ENCODE results near the gene FARS2. TPM values are rescaled to one million over a fixed set of nuclear protein-coding genes. Genes with fewer than 3 reads are reported as not detected.
"Not testable (repeated sequence)": the region's sequence is repeated elsewhere in the genome, so short reads cannot be mapped to it uniquely, and the experiment has no call there.

The FARS2 gene
- total RNA-seq, 1 donor from 2014 or later = 27.4 TPM

DNA sequence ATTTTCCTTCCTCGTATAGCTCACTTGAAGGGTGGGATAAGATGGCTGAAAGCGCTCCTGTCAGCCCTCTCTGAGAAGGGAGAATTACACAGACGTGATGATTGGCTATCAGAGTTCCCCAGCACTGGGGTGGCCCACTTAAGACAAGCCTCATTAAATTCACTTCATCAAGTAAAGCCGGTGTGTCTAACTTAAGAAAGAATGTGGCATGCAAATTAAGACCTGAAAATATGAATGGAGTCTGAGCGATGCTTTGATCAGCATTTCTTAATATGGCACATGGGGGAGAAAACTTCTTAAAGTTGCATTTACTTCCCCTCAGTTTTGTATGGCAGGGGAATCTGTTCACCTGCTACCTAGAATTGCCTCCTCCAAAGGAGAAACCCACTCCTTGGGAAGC is 369.3 kb downstream of the FARS2 start:
- DNase-seq (ENCODE audit: low spot score) = no peak

DNA sequence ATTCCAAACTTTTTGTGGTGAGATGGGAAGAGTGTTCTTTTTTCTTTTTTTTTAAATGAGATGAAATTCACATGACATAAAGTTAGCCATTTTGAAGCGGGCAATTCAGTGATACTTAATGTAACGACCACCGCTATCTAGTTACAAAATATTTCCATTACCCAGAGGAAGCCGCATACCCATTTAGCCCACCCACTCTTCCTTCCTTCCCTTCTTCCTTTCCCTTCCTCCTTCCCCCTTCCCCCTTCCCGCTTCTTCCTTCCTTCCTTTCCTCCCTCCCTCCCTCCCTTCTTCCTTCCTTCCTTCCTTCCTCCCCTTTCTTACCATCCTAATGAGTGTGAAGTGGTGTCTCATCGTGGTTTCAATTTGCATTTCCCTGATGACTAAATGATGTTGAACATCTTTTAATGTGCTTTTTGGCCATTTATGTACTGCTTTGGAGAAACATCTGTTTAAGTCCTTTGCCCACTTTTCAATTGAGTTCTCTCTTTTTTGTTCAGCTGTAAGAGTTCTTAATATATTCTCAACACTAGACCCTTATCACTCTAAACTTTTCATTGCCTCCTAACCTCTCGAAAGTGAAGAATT is 371.1 kb downstream of the FARS2 start:
- no peak for DNase-seq (ENCODE audit: low spot score)

DNA sequence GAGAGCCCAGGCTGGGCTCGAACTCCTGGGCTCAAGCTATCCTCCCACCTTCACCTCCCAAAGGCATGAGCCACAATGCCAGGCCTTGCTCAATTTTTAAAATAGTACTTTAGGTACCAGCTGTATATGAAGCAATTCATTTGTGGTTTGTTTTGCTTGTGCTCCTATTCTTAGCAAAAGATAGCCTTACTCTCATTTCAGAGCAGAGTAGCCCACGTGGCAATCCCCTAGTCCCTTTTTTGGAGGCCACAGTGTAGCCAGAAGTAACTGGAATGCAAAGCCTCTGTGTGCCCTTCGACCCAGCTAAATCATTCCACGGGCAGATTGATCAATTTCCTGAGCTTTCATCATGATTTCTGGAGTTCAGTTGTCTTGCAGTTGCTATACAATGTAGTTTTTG is 373.2 kb downstream of the FARS2 start:
- DNase-seq (ENCODE audit: low spot score) = no peak

DNA sequence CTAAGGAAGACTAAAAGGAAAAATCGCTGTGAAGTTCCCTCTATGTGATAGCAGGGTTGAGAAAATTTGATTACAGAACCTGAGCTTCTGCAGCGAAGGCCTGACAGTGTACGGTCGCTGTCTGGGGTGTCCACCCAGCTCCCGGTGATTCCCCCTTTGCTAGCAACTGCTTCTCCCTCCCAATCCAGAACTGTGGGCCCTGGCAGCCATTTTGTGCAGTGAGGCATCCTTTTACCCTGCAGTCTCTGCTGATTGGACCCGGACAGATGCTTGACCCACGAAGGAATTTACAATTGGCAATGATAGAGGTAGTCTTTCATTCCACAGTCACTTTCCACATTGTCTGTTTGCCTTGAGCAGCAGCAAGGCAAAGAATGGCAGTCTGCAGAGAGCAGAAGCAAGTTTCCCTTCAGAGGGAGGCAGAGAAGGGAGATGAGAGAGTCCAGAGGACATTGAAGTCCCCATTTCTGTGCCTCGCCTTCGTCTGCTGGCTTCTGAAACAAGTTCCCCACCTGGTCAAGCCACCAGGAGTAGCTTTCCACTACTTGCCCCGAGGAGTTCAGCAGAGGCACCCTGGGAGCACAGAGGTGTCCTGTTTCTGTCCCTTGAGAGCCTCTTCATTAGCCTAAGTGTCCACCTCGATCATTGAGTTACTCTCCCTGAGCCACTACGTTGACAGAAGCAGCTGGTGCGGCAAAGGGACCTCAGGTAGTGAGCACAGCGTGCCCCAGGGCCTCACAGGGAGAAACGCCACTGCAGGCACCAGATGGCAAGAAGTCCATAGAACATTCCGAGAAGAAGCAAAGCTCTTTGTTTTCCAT is 375.1 kb downstream of the FARS2 start:
- DNase-seq (ENCODE audit: low spot score) = no peak

DNA sequence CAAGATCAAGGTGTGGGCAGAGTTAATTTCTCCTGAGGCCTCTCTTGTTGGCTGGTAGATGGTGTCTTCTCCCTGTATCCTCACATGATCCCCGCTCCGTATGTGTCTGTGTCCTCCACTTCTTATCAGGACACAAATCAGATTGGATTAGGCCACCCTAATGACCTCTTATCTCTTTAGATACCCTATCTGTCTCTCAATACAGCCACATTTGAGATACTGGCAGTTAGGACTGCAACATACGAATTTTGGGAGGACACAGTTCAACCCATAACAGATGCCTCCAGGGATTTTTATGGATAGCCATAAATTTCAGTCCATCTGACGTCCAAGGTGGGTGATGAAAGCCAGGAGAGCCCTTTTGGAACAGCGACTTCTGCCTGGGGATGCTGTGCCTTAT is 376.4 kb downstream of the FARS2 start:
- no peak for DNase-seq (ENCODE audit: low spot score)

DNA sequence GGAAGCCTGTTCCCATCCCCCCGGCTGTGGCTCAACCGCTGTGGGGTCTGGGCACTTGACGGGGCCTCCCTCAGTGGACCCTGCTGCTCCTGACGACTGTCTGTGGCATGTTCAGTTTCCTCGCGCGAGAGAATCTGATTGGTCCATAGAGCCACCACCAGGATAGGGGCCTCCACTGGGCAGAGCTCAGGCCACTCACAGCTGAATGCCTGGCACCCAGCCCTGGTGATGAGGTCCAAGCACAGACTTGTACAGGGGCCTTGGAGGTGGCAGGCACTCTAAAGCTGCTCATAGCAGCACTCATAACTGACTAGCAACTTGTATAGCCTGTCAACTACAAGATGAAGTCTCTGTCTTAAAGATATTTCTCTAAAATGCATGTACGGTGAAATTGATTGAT is 377.4 kb downstream of the FARS2 start:
- DNase-seq (ENCODE audit: low spot score) = no peak

DNA sequence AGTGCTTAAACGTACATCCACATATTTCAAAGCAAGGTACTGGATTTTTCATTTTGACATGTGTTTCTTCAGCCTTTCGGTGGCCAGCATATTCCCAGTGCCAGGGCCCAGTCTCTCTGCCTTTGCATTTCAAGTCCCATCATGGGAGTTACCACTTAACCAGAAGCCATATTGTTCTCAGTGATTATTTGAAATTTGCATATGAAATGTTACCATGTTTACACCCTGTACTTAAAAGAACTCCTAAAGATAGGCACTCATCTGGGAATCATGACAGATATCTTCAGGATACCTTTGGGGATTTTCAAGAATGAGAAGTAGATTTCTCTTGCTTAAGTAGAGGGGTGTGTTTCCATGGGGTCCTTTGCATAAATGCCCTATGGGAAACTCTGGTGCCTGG is 377.9 kb downstream of the FARS2 start:
- DNase-seq (ENCODE audit: low spot score) = no peak

DNA sequence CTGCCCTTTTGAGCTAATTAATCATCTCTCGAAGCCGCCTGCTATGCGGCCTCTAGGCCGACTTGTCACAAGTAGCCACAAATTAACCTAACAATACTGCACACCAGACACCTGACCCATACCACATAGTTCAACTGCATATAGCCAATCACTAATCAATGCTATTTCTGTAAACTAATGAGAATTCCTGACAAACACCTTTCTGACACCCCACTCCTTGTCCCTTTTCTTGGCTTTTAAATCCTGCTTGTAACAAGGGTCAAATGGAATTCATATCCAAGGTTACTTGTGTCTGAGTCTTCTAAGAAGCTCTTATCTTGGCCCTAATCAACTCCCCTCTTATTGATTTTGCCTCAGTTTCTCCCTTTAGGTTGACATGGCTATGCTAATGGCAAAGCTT is 379.3 kb downstream of the FARS2 start:
- DNase-seq (ENCODE audit: low spot score) = no peak

DNA sequence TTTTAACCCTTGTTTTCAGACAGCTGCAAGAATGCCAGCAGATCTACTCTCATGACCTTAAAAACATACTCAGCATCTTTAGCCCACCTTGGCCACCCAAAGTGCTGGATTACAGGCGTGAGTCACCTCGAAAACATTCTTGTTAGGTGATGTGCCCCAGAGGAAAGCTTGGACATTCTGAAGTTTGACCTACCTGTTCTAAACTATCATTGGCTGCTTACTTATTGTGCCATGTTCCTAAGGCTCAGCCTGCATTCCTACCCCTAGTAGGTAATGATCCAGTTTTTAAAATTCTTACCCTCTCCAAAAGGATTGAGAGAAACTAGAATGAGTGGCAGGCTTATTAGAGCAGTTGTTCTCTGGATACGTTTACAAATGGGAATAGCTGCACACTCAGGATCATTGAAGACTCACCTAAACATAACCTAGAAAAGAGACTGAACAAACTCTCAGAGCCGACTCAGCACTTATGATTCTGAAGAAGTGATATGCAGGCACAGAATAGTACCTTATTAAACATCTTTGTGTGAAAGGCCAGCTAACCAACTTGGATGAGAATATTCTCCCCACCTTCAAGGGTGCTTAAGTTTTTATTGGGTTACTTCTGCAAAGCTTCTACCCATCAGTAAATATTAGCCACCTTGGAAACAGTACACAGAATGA is 383.3 kb downstream of the FARS2 start:
- no peak for DNase-seq (ENCODE audit: low spot score)

DNA sequence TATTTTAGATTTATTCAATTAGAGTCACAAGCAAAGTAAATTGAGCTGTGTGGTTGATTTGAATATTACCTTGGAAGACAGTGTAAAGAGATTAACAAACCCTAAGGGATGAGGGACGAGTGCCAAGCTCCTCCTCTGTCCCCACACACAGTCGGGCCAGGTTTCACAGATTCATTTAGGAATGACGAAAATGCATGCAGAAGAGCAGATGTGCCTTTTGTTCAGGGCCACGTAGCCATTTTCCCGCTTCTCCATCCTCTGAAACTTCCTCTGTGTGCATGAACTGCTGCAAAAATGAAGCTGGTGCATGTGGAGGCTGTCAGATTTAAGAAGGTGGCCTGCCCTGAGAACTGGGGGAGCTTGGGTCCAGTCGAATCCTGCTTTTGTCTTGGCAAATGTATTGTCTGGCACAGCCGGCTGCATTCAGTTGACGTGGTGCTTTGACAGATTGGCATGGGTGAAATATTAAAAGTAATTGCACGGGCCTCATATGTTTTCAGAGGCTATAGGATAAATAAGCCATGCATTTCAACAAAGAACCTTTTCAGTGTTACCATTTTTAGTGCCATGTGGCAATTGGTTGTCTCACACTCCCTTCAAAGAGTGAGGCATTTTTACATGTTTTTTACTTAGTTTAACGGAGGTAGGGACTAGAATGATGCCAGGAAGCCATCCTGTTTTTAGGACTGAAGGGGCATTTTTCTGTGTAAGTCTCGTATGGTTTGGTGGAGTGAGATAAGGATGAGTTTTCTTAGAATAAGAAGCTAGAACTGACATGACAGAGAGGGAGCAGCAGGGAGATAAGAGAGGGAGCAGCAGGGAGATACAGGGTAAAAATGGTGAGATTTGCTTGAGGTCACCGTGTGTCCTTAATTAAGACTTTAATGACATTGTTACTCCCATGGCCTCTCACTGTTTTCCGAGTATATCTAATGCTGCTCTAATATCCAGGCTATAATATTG is 384.3 kb downstream of the FARS2 start:
- DNase-seq (ENCODE audit: low spot score) = no peak

DNA sequence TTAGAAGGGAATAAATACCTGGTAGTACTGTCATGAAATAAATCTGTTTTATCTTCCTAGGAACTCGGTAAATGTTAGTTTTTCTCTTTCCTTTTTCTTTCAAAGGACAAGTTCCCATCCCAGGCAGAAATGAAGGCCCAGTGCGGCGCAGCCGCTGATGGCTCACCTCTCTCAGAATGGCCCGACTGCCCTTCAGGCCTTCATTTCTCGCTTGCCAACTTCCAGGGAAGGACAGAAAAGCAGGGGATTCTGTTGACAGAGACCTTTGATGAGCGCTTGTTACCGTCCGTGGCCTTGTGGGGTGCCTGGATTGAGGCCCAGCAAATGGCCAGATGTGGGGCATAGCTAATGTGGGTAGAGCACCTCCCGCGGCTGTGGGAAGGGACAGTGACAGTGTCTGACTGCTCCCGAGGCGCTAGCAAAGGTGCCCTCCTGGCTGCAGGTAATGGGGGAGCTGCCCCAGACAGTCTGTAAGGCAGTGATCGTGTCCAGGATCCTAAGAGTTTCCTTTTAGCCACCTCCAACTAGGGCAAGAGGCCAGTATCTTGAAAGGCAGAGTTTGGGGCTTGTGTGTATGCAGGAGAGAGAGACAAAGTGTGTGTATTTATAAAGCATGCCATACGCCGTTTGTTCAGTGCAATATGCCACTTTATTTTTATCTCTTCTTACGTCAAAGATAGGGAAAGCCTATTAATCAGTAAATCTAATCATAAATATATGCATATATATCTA is 391.3 kb downstream of the FARS2 start:
- no peak for DNase-seq (ENCODE audit: low spot score)

DNA sequence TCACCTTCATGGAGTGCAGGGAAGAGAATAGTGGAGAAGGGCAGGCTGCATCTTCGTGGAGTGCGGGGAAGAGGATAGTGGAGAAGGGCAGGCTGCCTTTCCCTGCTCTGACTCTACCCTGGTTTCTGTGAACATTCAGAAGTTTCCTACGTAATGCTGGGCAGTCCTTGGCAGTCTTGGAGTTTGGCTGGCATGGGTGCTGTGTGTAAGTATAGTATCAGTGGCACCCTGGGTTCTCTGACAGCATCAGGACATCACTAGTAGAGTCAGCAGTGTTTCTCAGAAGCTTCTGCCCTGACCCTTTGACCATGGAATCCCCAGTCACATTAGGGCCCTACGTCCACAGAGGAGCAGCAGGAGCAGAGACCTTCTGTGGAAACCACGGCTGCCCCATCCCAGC is 392.5 kb downstream of the FARS2 start:
- DNase-seq (ENCODE audit: low spot score) = no peak

DNA sequence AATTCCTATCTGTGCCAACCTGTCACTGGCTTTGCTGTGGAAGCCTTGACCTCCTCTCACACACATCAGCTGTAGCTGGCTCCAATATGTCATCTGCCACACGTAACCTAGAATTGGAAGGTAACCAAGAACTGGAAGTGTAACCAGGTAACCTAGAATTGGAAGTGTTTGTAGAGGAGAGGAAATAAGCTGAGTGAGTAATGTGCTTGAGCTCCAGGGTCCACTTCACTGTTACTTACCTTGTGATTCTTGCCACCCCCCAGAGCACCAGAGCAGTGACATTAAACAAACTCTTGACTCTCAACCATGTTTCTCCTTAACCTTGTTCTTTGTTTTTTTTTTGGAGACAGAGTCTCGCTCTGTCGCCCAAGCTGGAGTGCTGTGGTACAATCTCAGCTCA is 394.9 kb downstream of the FARS2 start:
- DNase-seq (ENCODE audit: low spot score) = no peak

DNA sequence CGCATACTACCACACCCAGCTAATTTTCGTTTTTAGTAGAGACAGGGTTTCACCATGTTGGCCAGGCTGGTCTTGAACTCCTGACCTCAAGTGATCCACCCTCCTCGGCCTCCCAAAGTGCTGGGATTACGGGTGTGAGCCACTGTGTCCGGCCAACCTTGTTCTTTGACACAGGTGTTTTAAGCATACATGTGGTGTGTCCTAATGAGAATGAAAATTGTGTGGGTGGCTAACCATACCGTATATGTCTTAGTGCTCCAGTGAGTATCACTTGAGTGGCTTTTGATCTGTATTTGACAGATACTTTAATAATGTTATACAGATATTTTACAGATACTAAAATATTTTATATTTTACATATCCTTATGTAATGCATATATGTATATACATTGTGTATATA is 395.4 kb downstream of the FARS2 start:
- DNase-seq (ENCODE audit: low spot score) = not testable (repeated sequence)

DNA sequence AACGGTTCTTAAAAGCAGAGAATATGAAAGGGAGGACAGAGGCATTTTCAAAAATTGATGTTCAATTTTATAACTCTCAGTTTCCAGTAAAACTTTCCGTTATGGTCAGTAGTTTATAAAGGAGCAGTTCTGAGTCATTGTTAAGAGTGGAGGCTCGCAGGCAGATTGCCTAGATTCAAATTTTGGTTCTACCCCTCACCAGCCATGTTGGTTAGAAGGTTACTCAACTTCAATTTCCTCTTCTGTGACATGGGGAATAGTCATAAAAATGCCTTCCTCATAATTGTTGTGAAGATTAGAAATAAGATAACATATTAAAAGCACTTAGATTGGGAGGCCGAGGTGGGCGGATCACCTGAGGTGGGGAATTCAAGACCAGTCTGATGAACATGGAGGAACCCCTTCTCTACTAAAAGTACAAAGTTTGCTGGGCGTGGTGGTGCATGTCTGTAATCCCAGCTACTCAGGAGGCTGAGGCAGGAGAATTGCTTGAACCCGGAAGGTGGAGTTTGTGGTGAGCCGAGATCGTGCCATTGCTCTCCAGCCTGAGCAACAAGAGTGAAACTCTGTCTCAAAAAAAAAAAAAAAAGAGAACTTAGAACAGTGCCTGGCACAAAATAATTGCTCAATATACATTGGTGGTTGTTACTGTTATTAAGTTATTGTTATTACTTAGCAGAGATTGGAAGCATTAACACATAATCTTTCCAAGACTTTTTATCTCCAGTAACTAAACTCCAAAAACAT is 396.5 kb downstream of the FARS2 start:
- DNase-seq (ENCODE audit: low spot score) = no peak

DNA sequence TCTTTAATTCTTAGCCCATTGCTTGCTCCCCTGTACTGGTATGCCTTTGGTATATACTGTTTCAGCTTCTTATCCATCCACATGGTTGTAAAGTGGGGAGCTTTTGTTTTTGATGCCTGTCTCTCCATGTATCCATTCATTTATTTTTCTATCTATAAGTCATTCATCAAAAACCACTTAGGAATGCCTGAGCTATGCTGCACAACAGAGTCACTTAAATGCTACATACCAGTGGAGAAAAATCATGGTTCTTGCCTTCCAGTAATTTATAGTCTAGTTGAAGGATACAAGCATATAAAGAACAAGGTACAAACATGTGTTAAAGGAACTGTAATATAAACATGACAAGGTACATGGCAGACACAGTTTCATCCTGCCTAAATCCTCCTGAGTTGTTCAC is 398.2 kb downstream of the FARS2 start:
- DNase-seq (ENCODE audit: low spot score) = no peak

DNA sequence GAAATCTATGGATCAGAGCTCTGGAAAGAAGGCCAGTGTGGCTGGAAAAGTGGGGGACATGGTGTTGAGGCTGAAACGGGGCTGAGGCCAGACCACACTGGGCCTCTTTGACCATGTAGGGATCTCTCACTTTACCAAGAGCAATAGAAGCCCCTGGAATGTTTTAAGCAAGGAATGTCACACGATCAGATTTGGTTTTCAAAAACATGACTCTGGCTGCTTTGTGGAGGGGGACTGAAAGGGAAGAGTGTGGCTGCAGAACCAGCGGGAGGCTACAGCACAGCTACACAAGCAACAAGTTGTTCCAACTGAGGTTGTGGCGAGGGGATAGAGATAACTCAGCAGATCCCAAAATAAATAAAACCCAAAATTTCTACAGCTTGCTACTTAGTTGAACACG is 399.5 kb downstream of the FARS2 start:
- no peak for DNase-seq (ENCODE audit: low spot score)

DNA sequence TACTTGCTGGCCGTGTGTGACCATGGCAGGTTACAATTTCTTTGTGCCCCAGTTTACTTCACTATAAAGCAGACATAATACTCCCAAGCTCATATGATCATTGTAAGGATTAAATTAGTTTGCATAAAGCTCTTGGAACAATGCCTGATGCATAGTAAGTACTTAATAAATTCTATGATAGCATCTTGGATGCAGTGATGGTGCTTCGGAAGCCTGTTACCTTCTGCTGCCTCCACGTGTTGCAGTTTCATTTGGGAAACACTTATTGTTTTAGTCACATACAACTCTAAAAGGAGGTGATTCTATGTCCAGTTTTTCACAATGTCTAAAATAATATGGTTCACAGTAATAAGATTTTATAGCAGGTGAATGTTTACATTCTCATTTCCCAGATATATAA is 401.5 kb downstream of the FARS2 start:
- no peak for DNase-seq (ENCODE audit: low spot score)

DNA sequence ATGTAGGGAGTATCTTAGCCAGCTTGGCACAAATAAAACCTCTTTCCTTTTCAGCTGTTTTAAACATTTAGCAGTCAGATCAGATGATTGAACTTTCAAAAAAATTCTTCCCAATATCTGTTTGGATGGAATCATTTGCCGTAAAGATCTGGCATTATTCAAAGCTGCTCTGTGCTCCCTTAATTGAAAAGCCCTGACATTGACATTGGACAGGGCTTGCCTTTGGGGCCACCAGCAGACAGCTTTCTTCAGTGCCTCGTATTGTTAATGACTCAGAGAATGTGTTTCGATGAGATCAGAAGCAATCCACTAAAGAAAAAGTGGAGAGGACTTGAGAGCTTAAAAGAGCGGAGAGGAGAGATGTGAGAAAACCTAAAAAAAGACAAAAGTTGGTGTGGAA is 401.9 kb downstream of the FARS2 start:
- DNase-seq (ENCODE audit: low spot score) = no peak

DNA sequence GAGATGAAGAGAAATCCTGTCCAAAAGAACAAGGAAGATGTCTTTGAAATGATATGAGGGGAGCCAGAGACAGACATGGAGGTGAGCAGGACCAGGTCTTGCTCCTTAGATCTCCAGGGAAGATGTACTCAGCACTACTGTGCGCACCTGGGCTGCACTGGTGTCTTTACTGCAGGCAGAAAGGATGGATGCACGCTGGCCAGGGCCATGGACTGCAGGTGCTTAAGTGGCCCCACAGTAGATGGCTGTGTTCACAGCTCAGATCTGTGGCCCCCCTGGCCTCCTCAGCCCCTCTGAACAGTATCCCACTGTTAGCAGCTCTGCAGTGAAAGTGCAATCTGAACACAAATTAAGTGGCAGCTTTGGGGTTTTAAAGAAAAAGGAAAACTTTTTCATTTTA is 402.4 kb downstream of the FARS2 start:
- no peak for DNase-seq (ENCODE audit: low spot score)

DNA sequence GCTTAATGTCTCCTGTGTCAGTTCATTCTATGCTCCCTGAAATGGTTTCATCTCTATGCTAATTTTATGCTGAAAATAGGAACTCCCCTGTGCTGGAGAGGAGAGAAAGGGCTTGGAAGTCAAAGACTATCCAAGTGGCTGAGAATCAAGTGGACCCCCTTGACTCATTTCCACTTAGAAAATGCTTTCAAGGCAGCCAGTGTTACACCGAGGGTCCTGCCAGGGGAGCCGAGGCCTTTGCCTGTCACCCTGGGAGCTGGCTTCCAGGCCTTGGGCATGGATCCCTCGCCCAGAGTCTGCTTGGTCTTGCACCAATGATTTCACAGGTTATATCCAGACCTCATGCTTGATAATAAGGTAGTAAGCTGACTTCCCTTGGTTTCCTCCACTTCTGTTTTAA is 402.8 kb downstream of the FARS2 start:
- no peak for DNase-seq (ENCODE audit: low spot score)
